Cortex of kidney (tissue), 1 donor: ENCODE measurements around the gene REEP6.

Source experiments
- DNase-seq: peaks from one replicate; lab custom pipeline; 2025; lab: John Stamatoyannopoulos, UW

The REEP6 gene

DNA sequence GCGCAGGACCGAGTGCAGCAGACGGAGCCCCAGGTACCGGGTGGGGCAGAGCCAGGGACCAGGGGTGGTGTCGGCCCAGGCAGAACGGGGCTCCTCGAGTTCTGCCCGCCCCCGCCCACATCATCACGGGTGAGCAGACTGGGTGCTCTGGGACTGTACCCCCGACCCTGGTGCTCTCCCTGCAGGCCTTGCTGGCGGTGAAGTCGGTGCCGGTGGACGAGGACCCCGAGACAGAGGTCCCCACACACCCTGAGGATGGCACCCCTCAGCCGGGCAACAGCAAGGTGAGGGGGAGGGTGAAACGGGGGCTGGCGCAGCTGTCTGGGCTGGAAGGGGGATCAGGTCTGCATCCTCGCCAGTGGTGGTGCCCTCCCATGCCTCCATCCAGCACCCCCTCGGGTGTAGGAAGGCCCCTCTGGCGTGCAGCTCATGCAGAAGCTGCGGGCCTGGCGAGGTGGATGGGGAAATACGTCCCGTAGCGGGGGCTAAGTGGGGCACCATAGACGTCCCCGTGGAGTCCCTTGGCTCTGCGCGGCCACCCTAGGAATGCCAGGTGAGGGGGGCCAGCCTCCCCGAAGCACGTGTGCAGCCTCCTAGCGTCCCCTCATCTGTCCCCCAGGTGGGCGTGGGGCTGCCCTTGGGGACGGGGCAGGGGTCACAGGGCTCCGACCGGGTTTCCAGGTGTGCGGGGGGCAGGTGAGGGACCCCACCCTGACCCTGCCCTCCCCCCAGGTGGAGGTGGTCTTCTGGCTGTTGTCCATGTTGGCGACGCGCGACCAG lies 34.7 kb upstream of the REEP6 start:
- no peak for DNase-seq

DNA sequence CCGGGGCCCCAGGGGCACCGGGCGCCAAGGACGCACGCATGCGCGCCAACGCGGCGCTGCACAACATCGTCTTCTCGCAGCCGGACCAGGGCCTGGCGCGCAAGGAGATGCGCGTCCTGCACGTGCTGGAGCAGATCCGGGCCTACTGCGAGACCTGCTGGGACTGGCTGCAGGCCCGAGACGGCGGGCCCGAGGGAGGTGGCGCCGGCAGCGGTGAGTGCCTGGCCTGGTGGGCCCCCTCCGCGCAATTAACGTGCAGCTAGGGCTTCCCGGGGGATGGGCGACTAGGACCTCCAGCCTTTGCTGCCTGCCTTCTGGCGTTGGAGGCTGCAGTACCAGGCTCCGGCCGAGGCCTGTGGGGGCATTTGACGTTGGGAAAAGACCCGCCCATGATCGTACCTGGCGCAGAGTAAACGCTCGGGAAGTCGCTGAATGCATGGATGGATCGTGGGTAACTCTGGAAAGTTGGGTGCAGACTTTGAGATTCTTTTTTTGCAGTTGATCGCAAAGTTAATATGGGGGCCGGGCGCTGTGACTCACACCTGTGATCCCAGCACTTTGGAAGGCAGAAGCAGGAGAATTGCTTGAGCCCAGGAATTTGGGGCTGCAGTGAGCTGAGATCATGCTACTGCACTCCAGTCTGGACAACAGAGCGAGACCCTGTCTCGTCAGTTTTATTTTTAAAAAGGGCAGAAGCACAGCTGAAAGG lies 33.8 kb upstream of the REEP6 start:
- no peak for DNase-seq

DNA sequence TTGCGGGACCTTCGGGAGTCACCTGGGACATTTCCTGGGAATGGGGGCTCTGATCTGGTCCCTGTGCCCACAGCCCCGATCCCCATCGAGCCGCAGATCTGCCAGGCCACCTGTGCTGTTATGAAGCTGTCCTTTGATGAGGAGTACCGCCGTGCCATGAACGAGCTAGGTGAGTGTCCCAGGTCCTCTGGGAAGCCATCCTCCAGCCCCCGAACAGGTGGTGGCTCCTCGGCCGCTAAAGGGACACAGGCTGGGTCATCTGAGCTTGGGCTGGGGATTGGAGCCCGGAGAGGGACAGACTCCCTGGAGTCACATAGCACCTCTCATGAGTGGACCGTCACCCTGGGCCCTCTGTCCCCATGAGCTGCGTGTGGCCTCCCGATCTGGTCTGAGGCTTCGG lies 33.1 kb upstream of the REEP6 start:
- no peak for DNase-seq

DNA sequence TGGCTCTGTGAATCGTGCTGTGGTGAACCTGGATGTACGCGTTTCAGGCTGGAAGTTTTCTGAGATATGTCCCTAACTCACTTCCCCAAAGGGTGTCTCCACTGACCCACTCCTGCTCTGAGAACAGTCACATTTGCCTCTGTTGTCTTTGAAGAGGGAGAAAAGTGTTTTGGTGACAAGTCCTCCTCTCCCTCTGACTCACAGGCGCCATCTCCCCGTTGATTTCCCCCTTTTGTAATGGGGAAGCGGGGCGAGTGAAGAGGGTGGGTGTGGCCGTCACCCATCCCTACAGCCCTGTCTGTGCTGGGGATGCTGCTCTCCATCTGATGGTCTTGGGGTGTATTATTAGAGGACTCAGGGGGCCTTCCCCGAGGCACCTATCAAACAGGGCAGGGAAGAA lies 31.5 kb upstream of the REEP6 start:
- DNase-seq = no peak

DNA sequence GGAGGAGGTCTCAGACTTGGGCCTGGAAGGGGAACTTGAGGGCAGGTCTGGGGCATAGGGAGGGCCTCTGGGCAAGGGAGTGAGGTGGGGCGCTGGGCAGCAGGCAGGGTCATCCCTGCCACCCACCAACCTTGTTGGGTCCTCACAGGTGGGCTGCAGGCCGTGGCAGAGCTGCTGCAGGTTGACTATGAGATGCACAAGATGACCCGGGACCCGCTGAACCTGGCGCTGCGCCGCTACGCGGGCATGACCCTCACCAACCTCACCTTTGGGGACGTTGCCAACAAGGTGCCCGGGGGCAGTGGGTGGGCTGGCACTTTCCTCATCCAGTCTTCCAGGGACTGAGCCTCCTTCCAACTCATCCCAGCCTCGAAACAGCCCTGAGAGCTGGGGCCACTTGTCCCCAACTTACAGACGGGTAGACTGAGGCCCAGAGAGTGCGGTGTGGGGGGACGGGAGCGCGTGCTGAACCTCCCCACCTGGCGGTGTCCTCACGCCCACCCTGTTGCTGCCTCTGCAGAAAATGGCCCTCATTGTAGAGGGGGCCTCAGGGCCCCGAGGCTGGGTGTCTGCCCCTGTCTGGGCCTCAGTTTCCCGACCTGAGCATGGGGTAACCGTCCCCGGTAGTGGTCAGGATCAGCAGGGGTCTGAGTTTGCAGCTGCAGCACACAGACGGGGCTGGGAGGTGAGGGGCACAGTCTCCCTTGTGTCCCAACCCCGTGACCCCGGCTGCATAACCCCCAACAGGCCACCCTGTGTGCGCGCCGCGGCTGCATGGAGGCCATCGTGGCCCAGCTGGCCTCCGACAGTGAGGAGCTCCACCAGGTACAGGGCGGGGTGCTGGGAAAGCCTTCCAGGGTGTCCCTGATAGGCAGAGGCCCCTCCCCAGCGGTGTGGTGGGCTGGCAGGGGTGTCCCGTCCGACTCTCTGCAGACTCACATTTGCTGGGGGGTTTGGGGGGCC lies 30.7 kb upstream of the REEP6 start:
- DNase-seq = no peak

DNA sequence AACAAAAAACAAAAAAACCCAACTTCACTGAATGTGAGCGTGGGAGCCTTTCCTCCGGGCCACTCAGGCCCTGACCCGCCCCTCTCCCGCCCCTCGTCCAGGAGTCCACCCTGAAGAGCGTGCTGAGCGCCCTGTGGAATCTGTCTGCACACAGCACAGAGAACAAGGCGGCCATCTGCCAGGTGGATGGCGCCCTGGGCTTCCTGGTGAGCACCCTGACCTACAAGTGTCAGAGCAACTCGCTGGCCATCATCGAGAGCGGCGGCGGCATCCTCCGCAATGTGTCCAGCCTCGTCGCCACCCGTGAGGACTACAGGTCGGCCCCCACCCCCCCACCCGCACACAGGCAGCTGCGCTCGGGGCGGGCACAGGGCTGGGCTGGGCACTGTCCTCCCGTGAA lies 29.1 kb upstream of the REEP6 start:
- no peak for DNase-seq

DNA sequence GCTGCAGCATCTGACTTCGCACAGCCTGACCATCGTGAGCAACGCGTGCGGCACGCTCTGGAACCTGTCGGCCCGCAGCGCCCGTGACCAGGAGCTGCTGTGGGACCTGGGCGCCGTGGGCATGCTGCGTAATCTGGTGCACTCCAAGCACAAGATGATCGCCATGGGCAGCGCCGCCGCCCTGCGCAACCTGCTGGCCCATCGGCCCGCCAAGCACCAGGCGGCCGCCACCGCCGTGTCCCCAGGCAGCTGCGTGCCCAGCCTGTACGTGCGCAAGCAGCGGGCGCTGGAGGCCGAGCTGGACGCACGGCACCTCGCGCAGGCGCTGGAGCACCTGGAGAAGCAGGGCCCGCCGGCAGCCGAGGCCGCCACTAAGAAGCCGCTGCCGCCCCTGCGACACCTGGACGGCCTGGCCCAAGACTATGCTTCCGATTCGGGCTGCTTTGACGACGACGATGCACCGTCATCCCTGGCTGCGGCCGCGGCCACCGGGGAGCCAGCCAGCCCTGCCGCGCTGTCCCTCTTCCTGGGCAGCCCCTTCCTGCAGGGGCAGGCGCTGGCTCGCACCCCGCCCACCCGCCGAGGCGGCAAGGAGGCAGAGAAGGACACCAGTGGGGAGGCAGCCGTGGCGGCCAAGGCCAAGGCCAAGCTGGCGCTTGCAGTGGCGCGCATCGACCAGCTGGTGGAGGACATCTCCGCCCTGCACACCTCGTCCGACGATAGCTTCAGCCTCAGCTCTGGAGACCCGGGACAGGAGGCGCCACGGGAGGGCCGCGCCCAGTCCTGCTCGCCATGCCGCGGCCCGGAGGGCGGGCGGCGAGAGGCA lies 25.6 kb upstream of the REEP6 start:
- no peak for DNase-seq

DNA sequence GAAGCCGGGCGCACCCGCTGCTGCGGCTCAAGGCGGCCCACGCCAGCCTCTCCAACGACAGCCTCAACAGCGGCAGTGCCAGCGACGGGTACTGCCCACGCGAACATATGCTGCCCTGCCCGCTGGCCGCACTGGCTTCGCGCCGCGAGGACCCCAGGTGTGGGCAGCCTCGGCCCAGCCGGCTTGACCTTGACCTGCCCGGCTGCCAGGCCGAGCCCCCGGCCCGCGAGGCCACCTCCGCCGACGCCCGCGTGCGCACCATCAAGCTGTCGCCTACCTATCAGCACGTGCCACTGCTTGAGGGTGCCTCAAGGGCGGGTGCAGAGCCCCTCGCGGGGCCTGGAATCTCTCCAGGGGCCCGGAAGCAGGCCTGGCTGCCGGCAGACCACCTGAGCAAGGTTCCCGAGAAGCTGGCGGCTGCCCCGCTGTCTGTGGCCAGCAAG lies 24.9 kb upstream of the REEP6 start:
- DNase-seq = no peak

DNA sequence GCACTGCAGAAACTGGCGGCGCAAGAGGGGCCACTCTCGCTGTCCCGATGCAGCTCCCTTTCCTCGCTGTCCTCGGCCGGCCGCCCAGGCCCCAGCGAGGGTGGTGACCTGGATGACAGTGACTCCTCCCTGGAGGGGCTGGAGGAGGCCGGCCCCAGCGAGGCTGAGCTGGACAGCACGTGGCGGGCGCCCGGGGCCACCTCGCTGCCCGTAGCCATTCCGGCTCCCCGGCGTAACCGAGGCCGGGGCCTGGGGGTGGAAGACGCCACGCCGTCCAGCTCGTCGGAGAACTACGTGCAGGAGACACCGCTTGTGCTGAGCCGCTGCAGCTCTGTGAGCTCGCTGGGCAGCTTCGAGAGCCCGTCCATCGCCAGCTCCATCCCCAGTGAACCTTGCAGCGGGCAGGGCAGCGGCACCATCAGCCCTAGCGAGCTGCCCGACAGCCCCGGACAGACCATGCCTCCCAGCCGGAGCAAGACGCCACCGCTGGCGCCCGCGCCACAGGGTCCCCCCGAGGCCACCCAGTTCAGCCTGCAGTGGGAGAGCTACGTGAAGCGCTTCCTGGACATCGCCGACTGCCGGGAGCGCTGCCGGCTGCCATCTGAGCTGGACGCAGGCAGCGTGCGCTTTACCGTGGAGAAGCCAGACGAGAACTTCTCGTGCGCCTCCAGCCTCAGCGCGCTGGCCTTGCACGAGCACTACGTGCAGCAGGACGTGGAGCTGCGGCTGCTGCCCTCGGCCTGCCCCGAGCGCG lies 24.3 kb upstream of the REEP6 start:
- no peak for DNase-seq

DNA sequence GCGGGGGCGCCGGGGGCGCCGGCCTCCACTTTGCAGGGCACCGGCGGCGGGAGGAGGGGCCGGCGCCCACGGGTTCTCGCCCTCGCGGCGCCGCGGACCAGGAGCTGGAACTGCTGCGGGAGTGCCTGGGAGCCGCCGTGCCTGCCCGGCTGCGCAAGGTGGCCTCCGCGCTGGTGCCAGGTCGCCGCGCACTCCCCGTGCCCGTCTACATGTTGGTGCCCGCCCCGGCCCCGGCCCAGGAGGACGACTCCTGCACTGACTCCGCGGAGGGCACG lies 23.8 kb upstream of the REEP6 start:
- no peak for DNase-seq

DNA sequence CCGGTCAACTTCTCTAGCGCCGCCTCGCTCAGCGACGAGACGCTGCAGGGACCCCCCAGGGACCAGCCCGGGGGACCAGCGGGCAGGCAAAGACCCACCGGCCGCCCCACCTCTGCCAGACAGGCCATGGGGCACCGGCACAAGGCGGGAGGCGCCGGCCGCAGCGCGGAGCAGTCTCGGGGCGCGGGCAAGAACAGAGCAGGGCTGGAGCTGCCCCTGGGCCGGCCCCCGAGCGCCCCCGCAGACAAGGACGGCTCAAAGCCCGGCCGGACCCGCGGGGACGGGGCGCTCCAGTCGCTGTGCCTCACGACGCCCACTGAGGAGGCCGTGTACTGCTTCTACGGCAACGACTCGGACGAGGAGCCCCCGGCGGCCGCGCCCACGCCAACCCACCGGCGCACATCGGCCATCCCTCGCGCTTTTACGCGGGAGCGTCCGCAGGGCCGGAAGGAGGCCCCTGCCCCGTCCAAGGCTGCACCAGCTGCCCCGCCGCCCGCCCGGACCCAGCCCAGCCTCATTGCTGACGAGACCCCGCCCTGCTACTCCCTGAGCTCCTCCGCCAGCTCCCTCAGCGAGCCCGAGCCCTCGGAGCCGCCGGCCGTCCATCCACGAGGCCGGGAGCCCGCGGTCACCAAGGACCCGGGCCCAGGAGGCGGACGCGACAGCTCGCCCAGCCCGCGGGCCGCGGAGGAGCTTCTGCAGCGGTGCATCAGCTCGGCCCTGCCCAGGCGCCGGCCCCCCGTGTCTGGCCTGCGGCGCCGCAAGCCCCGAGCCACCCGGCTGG lies 23.3 kb upstream of the REEP6 start:
- DNase-seq = no peak

DNA sequence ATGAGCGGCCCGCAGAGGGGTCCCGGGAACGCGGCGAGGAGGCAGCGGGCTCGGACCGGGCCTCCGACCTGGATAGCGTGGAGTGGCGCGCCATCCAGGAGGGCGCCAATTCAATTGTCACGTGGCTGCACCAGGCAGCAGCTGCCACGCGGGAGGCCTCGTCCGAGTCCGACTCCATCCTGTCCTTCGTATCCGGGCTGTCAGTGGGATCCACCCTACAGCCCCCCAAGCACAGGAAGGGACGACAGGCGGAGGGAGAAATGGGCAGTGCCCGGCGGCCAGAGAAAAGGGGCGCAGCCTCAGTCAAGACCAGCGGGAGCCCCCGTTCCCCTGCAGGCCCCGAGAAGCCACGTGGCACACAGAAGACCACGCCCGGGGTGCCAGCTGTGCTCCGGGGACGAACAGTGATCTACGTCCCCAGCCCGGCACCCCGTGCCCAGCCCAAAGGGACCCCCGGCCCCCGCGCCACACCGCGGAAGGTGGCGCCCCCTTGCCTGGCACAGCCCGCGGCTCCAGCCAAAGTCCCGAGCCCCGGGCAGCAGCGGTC lies 22.6 kb upstream of the REEP6 start:
- no peak for DNase-seq

DNA sequence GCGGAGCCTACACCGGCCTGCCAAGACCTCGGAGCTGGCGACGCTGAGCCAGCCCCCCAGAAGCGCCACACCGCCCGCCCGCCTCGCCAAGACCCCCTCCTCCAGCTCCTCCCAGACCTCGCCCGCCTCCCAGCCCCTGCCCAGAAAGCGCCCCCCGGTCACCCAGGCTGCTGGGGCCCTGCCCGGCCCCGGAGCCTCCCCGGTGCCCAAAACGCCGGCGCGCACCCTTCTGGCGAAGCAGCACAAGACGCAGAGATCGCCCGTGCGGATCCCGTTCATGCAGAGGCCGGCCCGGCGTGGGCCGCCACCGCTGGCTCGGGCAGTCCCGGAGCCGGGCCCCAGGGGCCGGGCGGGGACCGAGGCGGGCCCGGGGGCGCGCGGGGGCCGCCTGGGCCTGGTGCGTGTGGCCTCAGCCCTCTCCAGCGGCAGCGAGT lies 22.1 kb upstream of the REEP6 start:
- no peak for DNase-seq

DNA sequence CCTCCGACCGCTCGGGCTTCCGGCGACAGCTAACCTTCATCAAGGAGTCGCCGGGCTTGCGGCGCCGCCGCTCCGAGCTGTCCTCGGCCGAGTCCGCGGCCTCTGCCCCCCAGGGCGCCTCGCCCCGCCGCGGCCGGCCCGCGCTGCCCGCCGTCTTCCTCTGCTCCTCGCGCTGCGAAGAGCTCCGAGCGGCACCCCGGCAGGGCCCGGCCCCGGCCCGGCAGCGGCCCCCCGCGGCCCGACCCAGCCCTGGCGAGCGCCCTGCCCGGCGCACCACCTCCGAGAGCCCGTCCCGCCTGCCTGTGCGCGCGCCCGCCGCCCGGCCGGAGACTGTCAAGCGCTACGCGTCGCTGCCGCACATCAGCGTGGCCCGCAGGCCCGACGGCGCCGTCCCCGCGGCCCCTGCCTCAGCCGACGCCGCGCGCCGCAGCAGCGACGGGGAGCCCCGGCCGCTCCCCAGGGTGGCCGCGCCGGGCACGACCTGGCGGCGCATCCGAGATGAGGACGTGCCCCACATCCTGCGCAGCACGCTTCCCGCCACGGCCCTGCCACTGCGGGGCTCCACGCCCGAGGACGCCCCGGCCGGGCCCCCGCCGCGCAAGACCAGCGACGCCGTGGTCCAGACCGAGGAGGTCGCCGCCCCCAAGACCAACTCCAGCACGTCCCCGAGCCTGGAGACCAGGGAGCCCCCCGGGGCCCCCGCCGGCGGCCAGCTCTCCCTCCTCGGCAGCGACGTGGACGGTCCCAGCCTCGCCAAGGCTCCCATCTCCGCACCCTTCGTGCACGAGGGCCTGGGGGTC lies 21.5 kb upstream of the REEP6 start:
- no peak for DNase-seq

DNA sequence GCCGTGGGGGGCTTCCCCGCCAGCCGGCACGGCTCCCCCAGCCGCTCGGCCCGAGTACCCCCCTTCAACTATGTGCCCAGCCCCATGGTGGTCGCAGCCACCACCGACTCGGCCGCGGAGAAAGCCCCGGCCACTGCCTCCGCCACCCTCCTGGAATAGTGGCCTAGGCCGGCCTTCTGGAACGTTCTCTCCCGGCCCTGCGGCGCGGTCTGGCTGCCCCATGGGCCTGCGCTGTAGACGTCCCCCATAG lies 21.0 kb upstream of the REEP6 start:
- no peak for DNase-seq

DNA sequence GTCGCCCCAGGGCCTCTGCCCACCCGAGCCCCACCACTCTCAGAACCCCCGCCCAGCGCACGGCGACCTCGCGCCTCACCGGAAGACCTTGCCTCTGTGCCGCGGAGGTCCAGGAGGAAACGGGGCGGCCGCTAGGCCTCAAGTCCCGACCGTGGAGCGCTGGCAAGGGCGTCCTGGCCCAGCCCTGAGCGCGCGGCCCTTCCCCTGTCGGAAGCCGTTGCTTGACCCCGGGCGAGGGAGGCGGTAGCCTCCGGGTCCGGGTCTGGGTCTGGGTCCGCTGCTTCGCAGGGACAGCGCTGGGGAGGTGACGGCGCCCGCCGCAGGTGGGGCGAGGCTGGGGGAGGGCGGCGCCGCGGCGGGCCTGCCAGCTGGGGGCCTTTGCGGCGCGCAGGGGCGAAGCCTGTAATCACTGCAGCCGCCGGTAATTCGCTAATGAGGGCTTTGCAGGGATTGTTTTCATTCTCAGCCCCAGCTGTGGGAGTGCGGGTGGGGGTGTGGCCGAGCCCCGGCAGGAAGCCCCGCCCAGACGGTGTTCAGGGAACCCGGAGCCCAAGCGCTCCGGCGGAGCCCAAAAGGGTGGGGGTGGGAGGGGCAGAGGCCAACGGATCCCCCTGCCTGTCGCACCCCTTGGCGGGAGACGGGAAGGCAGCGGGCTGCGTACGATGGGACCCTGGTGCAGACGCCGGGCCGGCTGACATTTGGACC lies 20.5 kb upstream of the REEP6 start:
- no peak for DNase-seq

DNA sequence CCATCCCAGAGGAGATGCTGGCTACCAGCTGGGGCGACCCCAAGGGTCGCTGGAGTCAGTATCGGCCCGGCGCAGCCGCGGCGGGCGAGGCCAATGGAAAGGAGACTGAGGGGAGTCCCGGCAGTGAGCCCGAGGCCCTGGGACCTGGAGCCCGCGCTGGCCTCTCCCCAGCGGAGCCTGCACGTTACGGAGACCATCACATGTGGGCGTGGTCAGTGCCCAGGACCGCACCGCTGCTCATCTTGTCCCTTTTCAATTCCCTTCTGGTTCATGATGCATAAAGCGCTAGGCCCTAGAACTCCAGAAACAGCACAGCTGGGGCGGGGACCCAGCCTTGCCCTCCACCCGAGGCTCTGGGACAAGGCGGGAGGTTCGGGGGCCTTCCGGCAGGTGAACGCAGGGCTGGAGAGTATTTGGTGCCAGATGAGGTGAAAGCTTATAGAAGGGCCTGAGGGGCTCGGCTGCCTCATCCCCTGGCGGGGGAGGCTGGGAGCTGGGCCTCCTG lies 19.9 kb upstream of the REEP6 start:
- DNase-seq = no peak

DNA sequence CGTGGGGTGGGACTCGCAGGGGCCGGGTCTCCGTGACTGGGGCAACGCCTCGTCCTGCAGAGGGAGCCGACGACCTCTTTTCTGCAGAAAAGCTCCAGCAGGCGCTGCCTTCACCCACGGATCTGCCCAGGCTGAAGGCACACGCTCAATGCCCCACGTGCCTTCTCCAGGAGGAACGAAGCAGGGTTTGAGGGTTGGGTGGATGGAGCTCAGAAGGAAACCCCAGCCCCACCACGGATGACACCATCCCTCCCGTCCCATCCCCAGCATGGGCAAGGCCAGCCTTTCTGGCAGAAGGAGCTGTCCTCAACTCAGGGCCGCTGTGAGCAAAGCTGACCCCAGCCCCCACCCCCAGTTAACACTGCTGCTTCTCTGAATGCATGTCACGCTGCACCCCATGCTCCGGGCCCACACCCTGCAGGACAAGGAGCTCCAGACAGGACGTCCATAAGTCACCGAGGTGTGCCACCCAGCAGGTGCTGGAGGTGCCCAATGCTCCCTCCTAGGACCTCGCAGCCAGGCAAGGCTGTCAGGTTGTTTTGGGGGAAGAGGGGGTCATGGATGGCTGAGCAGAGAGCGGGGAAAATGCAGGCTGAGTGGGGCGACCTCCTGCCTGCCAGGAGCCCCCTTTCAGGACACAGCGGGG lies 19.3 kb upstream of the REEP6 start:
- no peak for DNase-seq
